Liver (tissue), 9 donors: ENCODE results near the gene ID1. TPM values are rescaled to one million over a fixed set of nuclear protein-coding genes. Genes with fewer than 3 reads are reported as not detected.

Experiments
- DNase-seq: peaks from one replicate; pipeline ENCODE4 v3.0.0-alpha.2; 2017; ENCODE audit warnings: low spot score
- H3K27ac ChIP-seq, 2 donors: one replicate each; pipeline ENCODE4 v1.7.0; 2013; ENCODE audit warnings: inconsistent platforms in 2 of 2, low read length in 2 of 2, control low read depth in 1 of 2, low read depth in 1 of 2, mild to moderate bottlenecking in 1 of 2
- H3K27me3 ChIP-seq, 4 donors: one replicate each; pipeline versions ENCODE4 v1.6.1 to v1.7.0; 2013; ENCODE audit warnings: low read length in 3 of 4, inconsistent platforms in 1 of 4, mild to moderate bottlenecking in 1 of 4, moderate library complexity in 1 of 4; ENCODE audit not compliant: control insufficient read depth in 4 of 4, insufficient read depth in 4 of 4
- H3K36me3 ChIP-seq, 4 donors: one replicate each; pipeline versions ENCODE4 v1.6.1 to v1.7.0; 2013; ENCODE audit warnings: low read length in 3 of 4, mild to moderate bottlenecking in 3 of 4, low read depth in 1 of 4, moderate library complexity in 1 of 4; ENCODE audit not compliant: control insufficient read depth in 4 of 4, insufficient read depth in 3 of 4
- H3K4me1 ChIP-seq, 4 donors: one replicate each; pipeline versions ENCODE4 v1.6.1 to v1.7.0; 2013; ENCODE audit warnings: low read length in 3 of 4, mild to moderate bottlenecking in 3 of 4, moderate library complexity in 1 of 4; ENCODE audit not compliant: control insufficient read depth in 4 of 4, insufficient read depth in 4 of 4
- H3K4me3 ChIP-seq, 3 donors: one replicate each; pipeline versions ENCODE4 v1.6.1 to v1.7.0; 2013; ENCODE audit warnings: low read length in 3 of 3, control low read depth in 1 of 3, low read depth in 1 of 3, mild to moderate bottlenecking in 1 of 3
- H3K9ac ChIP-seq, 2 donors: one replicate each; pipeline ENCODE4 v1.7.0; 2013; ENCODE audit warnings: low read length in 2 of 2, mild to moderate bottlenecking in 2 of 2, moderate library complexity in 2 of 2, control low read depth in 1 of 2, low read depth in 1 of 2
- H3K9me3 ChIP-seq, 4 donors: one replicate each; pipeline versions ENCODE4 v1.6.1 to v1.7.0; 2013; ENCODE audit warnings: low read length in 3 of 4; ENCODE audit not compliant: control insufficient read depth in 4 of 4
- EGR1 ChIP-seq, 2 donors: IDR thresholded peaks; 2 replicates each; pipeline ENCODE4 v1.6.1; 2016 to 2018; ENCODE audit warnings: antibody characterized with exemption in 2 of 2, low read depth in 2 of 2
- FOXA1 ChIP-seq: IDR thresholded peaks from 2 replicates; pipeline ENCODE4 v1.6.1; 2016; ENCODE audit warnings: antibody characterized with exemption
- FOXA2 ChIP-seq: IDR thresholded peaks from 2 replicates; pipeline ENCODE4 v1.6.1; 2016; ENCODE audit warnings: antibody characterized with exemption
- GABPA ChIP-seq, 2 donors: IDR thresholded peaks in 1 of 2; conservative IDR thresholded peaks in 1 of 2; 2 replicates each; pipeline ENCODE4 v1.6.1; 2016; ENCODE audit warnings: antibody characterized with exemption in 2 of 2, mild to moderate bottlenecking in 1 of 2, moderate library complexity in 1 of 2
- HNF4A ChIP-seq, 2 donors: conservative IDR thresholded peaks; 2 replicates each; pipeline ENCODE4 v1.6.1; 2016; ENCODE audit warnings: antibody characterized with exemption in 2 of 2, mild to moderate bottlenecking in 2 of 2
- HNF4G ChIP-seq: IDR thresholded peaks from 2 replicates; pipeline ENCODE4 v1.6.1; 2016; ENCODE audit warnings: antibody characterized with exemption
- JUND ChIP-seq, 2 donors: IDR thresholded peaks; 2 replicates each; pipeline ENCODE4 v1.6.1; 2016; ENCODE audit warnings: antibody characterized with exemption in 2 of 2
- NR2F2 ChIP-seq: IDR thresholded peaks from 2 replicates; pipeline ENCODE4 v1.6.1; 2016; ENCODE audit warnings: antibody characterized with exemption
- RAD21 ChIP-seq, 2 donors: IDR thresholded peaks; 2 replicates each; pipeline ENCODE4 v1.6.1; 2016; ENCODE audit warnings: antibody characterized with exemption in 2 of 2, mild to moderate bottlenecking in 2 of 2
- RXRA ChIP-seq, 2 donors: IDR thresholded peaks; 2 replicates each; pipeline ENCODE4 v1.6.1; 2017 to 2018; ENCODE audit warnings: antibody characterized with exemption in 2 of 2, mild to moderate bottlenecking in 1 of 2
- SP1 ChIP-seq: IDR thresholded peaks from 2 replicates; pipeline ENCODE4 v1.6.1; 2018; ENCODE audit warnings: antibody characterized with exemption, mild to moderate bottlenecking
- TAF1 ChIP-seq: conservative IDR thresholded peaks from 2 replicates; pipeline ENCODE4 v1.6.1; 2016; ENCODE audit warnings: antibody characterized with exemption, mild to moderate bottlenecking
- YY1 ChIP-seq: IDR thresholded peaks from 2 replicates; pipeline ENCODE4 v1.6.1; 2016; ENCODE audit warnings: antibody characterized with exemption, mild to moderate bottlenecking
- WGBS: extraction: QIAGEN DNeasy Blood & Tissue Kit; methylation state at CpG from one replicate; pipeline ENCODE4 v1.1.7; 2013; 5-methylcytosine and 5-hydroxymethylcytosine counted together
- polyA plus RNA-seq, 2 donors: library from polyadenylated mRNA; stranded (reverse) in 1 of 2; unstranded in 1 of 2; fragments of 200-250 nt in 1 of 2; fragments of >200 nt in 1 of 2; fragmentation: Nextera tagmentation in 1 of 2; extraction: Ambion mirVana in 1 of 2; gene quantifications; one replicate each; pipeline versions ENCODE4 v1.2.1 to v1.2.3, GENCODE V29; 2013 to 2015
- total RNA-seq, 2 donors: library from RNA; depleted of rRNA; stranded (reverse); fragments of >200 nt; gene quantifications; one replicate each; pipeline ENCODE4 v1.2.3, GENCODE V29; 2014
- TF ChIP-seq, protein P1 (sequence below): IDR thresholded peaks from 2 replicates; pipeline ENCODE4 v1.6.1; 2016; ENCODE audit warnings: antibody characterized with exemption
- TF ChIP-seq, protein P2 (sequence below): IDR thresholded peaks from 2 replicates; pipeline ENCODE4 v1.6.1; 2016; ENCODE audit warnings: antibody characterized with exemption
- TF ChIP-seq, protein P3 (sequence below): IDR thresholded peaks from 2 replicates; pipeline ENCODE4 v1.6.1; 2016; ENCODE audit warnings: antibody characterized with exemption, mild to moderate bottlenecking
- TF ChIP-seq, protein P4 (sequence below): IDR thresholded peaks from 2 replicates; pipeline ENCODE4 v1.6.1; 2016; ENCODE audit warnings: antibody characterized with exemption
- TF ChIP-seq, protein P5 (sequence below): fragments of 150-350 bp; IDR thresholded peaks from 2 replicates; pipeline ENCODE4 v1.5.1; 2017; ENCODE audit warnings: improper control_type of control experiment, low read depth, low read length; ENCODE audit not compliant: missing input control
- donor health status: healthy.
- donor health status: healthy.
- donor health status: healthy.
- donor health status: healthy.
- donor health status: healthy.

ID1 gene
- total and polyA plus RNA-seq, 4 donors, result 33.9 to 117 (median 71.2) TPM

DNA sequence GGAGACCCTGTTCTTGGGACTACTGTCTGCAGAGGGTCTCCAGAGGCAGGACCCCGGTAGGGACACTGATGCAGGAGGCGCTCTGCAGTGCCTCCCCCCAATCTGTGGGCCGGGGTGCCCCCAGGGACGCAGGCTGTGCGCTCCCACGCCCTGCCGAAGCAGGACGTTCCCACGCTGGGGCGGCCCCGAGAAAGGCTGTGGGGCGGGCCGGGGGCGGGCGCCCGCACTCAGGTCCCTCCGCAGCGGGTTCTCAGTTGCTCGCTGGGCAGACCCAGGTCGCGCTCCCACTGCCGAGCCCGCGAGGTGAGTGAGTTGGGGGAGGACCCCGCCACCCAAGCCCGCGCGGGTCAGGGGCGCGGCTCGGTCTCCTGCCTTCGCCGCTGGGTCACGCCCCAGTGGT, 32.6 kb downstream of the ID1 start, which contains the start of gene COX4I2:
Gene COX4I2 (plus strand): TSS at position 253 of the 400 bp plus-strand sequence. CDS start 1,106 bp downstream, outside the sequence.
- Histone ChIP-seq H3K9ac (no peak within 1 kb of the TSS), H3K4me1 (peaks cover 0 to 3% (median 0%) of the 10 kb centered on the region in 4 donors), H3K36me3 (no peaks in the 10 kb centered on the region), H3K9me3 (no peaks in the 10 kb centered on the region), H3K27ac (no peak within 1 kb of the TSS), H3K4me3 (no peak within 1 kb of the TSS), H3K27me3 (peaks cover 0 to 2% (median 0%) of the 10 kb centered on the region in 4 donors)
- DNase-seq, result no peak
- TF ChIP-seq RXRA (IDR thresholded peaks at IDR 0.05) (no peak), HNF4G (no peak), YY1 (no peak), JUND (IDR thresholded peaks at IDR 0.05) (no peak), NR2F2 (no peak), FOXA1 (no peak), RAD21 (IDR thresholded peaks at IDR 0.05) (no peak), HNF4A (conservative IDR thresholded peaks at IDR 0.05) (no peak), SP1 (no peak), EGR1 (IDR thresholded peaks at IDR 0.05; ENCODE audit: low read depth in 2 of 2) (no peak), TAF1 (no peak), FOXA2 (no peak), GABPA (IDR thresholded peaks at IDR 0.05 in 1 of 2, conservative IDR thresholded peaks at IDR 0.05 in 1 of 2) (no peak)
- TF ChIP-seq, protein P1, sequence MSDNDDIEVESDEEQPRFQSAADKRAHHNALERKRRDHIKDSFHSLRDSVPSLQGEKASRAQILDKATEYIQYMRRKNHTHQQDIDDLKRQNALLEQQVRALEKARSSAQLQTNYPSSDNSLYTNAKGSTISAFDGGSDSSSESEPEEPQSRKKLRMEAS, result no peak
- TF ChIP-seq, protein P2, sequence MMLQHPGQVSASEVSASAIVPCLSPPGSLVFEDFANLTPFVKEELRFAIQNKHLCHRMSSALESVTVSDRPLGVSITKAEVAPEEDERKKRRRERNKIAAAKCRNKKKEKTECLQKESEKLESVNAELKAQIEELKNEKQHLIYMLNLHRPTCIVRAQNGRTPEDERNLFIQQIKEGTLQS, result no peak
- TF ChIP-seq, protein P3, sequence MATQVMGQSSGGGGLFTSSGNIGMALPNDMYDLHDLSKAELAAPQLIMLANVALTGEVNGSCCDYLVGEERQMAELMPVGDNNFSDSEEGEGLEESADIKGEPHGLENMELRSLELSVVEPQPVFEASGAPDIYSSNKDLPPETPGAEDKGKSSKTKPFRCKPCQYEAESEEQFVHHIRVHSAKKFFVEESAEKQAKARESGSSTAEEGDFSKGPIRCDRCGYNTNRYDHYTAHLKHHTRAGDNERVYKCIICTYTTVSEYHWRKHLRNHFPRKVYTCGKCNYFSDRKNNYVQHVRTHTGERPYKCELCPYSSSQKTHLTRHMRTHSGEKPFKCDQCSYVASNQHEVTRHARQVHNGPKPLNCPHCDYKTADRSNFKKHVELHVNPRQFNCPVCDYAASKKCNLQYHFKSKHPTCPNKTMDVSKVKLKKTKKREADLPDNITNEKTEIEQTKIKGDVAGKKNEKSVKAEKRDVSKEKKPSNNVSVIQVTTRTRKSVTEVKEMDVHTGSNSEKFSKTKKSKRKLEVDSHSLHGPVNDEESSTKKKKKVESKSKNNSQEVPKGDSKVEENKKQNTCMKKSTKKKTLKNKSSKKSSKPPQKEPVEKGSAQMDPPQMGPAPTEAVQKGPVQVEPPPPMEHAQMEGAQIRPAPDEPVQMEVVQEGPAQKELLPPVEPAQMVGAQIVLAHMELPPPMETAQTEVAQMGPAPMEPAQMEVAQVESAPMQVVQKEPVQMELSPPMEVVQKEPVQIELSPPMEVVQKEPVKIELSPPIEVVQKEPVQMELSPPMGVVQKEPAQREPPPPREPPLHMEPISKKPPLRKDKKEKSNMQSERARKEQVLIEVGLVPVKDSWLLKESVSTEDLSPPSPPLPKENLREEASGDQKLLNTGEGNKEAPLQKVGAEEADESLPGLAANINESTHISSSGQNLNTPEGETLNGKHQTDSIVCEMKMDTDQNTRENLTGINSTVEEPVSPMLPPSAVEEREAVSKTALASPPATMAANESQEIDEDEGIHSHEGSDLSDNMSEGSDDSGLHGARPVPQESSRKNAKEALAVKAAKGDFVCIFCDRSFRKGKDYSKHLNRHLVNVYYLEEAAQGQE, result no peak
- TF ChIP-seq, protein P4, sequence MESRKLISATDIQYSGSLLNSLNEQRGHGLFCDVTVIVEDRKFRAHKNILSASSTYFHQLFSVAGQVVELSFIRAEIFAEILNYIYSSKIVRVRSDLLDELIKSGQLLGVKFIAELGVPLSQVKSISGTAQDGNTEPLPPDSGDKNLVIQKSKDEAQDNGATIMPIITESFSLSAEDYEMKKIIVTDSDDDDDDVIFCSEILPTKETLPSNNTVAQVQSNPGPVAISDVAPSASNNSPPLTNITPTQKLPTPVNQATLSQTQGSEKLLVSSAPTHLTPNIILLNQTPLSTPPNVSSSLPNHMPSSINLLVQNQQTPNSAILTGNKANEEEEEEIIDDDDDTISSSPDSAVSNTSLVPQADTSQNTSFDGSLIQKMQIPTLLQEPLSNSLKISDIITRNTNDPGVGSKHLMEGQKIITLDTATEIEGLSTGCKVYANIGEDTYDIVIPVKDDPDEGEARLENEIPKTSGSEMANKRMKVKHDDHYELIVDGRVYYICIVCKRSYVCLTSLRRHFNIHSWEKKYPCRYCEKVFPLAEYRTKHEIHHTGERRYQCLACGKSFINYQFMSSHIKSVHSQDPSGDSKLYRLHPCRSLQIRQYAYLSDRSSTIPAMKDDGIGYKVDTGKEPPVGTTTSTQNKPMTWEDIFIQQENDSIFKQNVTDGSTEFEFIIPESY, result no peak
- TF ChIP-seq, protein P5, sequence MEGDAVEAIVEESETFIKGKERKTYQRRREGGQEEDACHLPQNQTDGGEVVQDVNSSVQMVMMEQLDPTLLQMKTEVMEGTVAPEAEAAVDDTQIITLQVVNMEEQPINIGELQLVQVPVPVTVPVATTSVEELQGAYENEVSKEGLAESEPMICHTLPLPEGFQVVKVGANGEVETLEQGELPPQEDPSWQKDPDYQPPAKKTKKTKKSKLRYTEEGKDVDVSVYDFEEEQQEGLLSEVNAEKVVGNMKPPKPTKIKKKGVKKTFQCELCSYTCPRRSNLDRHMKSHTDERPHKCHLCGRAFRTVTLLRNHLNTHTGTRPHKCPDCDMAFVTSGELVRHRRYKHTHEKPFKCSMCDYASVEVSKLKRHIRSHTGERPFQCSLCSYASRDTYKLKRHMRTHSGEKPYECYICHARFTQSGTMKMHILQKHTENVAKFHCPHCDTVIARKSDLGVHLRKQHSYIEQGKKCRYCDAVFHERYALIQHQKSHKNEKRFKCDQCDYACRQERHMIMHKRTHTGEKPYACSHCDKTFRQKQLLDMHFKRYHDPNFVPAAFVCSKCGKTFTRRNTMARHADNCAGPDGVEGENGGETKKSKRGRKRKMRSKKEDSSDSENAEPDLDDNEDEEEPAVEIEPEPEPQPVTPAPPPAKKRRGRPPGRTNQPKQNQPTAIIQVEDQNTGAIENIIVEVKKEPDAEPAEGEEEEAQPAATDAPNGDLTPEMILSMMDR, result no peak
- 45% methylated on average over 34 of the region's 34 CpGs for WGBS
